Skin of body (tissue), 2 donors: Measurements from ENCODE around the gene ATP8A2. TPM values are rescaled to one million over a fixed set of nuclear protein-coding genes. Genes with fewer than 3 reads are reported as not detected.
"Not testable (repeated sequence)": the region's sequence is repeated elsewhere in the genome, so short reads cannot be mapped to it uniquely, and the experiment has no call there.

ENCODE experiments used
- DNase-seq: peaks from one replicate; lab custom pipeline; 2025; lab: John Stamatoyannopoulos, UW
- total RNA-seq: library from RNA; depleted of rRNA; stranded (reverse); fragments of >200 nt; gene quantifications from one replicate; pipeline ENCODE4 v1.2.3, GENCODE V29; 2014

The ATP8A2 gene
- total RNA-seq, 1 donor from 2014 or later = 1.1 TPM

- no peak for DNase-seq
Observed at GRCh38 chr13:25462301-25463125, 90.7 kb downstream of the ATP8A2 start.

- DNase-seq = no peak
Observed at GRCh38 chr13:25463496-25463895, 91.7 kb downstream of the ATP8A2 start.

GRCh38 chr13:25466880-25467279, 95.1 kb downstream of the ATP8A2 start:
- no peak for DNase-seq

GRCh38 chr13:25468325-25469168, 96.8 kb downstream of the ATP8A2 start:
- no peak for DNase-seq

- no peak for DNase-seq
Observed at GRCh38 chr13:25469169-25469525, 97.4 kb downstream of the ATP8A2 start.

GRCh38 chr13:25473864-25474263, 102.1 kb downstream of the ATP8A2 start:
- no peak for DNase-seq

- no peak for DNase-seq
Observed at GRCh38 chr13:25478186-25478585, 106.4 kb downstream of the ATP8A2 start.

GRCh38 chr13:25489238-25489637, 117.5 kb downstream of the ATP8A2 start:
- no peak for DNase-seq

- no peak for DNase-seq
Observed at GRCh38 chr13:25490236-25490635, 118.5 kb downstream of the ATP8A2 start.

GRCh38 chr13:25493931-25494640, 122.3 kb downstream of the ATP8A2 start:
- DNase-seq = no peak

- no peak for DNase-seq
Observed at GRCh38 chr13:25494698-25495411, 123.1 kb downstream of the ATP8A2 start.

- DNase-seq = no peak
Observed at GRCh38 chr13:25501231-25501630, 129.5 kb downstream of the ATP8A2 start.

- no peak for DNase-seq
Observed at GRCh38 chr13:25502031-25502430, 130.3 kb downstream of the ATP8A2 start.

GRCh38 chr13:25502551-25502950, 130.8 kb downstream of the ATP8A2 start:
- no peak for DNase-seq

- DNase-seq = no peak
Observed at GRCh38 chr13:25503856-25504255, 132.1 kb downstream of the ATP8A2 start.

GRCh38 chr13:25507841-25508240, 136.1 kb downstream of the ATP8A2 start:
- no peak for DNase-seq

- DNase-seq = not testable (repeated sequence)
Observed at GRCh38 chr13:25513060-25513459, 141.3 kb downstream of the ATP8A2 start.

- no peak for DNase-seq
Observed at GRCh38 chr13:25518441-25518840, 146.7 kb downstream of the ATP8A2 start.

- DNase-seq = no peak
Observed at GRCh38 chr13:25525884-25526283, 154.1 kb downstream of the ATP8A2 start.

- no peak for DNase-seq
Observed at GRCh38 chr13:25528266-25528665, 156.5 kb downstream of the ATP8A2 start.

- DNase-seq = no peak
Observed at GRCh38 chr13:25529425-25529824, 157.7 kb downstream of the ATP8A2 start.
